ENCODE data around the gene MMP20. TPM values are rescaled to one million over a fixed set of nuclear protein-coding genes. Genes with fewer than 3 reads are reported as not detected.

Gene MMP20
- total RNA-seq, 2 donors from 2014 or later: not detected

GRCh38 chr11:102604875-102605274 lies 20.3 kb downstream of the MMP20 start:
- Histone ChIP-seq H3K4me3 (no peak overlapping the region), H3K9me3 (no peaks in the 10 kb centered on the region), H3K27me3 (replicated peaks; ENCODE audit: insufficient read depth) (no peaks in the 10 kb centered on the region), H3K27ac (no peak overlapping the region), H3K36me3 (no peaks in the 10 kb centered on the region), H3K4me1 (replicated peaks) (no peaks in the 10 kb centered on the region)
- intact Hi-C loops (cut with DNase I): no loop called here
- 83% methylated on average over 3 of the region's 3 CpGs for WGBS
- TF ChIP-seq POLR2A (IDR thresholded peaks at IDR 0.05) (no peak), POLR2AphosphoS5 (IDR thresholded peaks at IDR 0.05) (no peak), CTCF (IDR thresholded peaks at IDR 0.05) (no peak)
- no peak for DNase-seq (ENCODE audit: low spot score)

DNA sequence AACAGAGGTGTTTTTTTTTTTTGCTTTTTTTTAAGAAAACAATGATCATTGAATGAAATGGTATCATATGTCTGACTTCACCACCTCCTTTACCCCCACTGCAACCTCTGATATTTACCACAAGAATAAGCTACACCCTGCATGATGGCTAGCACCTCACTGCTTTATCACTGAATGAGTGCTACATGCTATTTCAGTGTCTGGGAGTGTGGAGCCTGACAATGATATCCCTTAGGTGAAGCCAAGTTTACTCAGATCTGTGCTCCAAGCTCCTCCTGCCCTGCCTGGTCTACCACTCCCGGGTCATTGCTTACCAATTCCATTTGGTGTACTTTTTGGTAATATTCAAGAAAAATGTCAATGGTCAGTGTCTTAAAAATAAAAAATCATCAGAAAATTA lies 21.1 kb downstream of the MMP20 start:
- Histone ChIP-seq H3K27me3 (replicated peaks; ENCODE audit: insufficient read depth) (no peaks in the 10 kb centered on the region), H3K27ac (no peak overlapping the region), H3K4me1 (replicated peaks) (no peaks in the 10 kb centered on the region), H3K36me3 (no peaks in the 10 kb centered on the region), H3K4me3 (no peak overlapping the region), H3K9me3 (no peaks in the 10 kb centered on the region)
- no peak for TF ChIP-seq CTCF (IDR thresholded peaks at IDR 0.05)
- TF ChIP-seq POLR2AphosphoS5 (IDR thresholded peaks at IDR 0.05): no peak
- TF ChIP-seq POLR2A (IDR thresholded peaks at IDR 0.05): no peak
- intact Hi-C loops (cut with DNase I): no loop called here
- WGBS: 92% methylated on average over 1 of the region's 1 CpG
- DNase-seq (ENCODE audit: low spot score): no peak

- no peak for DNase-seq (ENCODE audit: low spot score)
- no peaks in the 10 kb centered on the region for H3K9me3 ChIP-seq
- H3K27me3 ChIP-seq (replicated peaks; ENCODE audit: insufficient read depth): no peaks in the 10 kb centered on the region
- H3K36me3 ChIP-seq: no peaks in the 10 kb centered on the region
- TF ChIP-seq POLR2AphosphoS5 (IDR thresholded peaks at IDR 0.05) (no peak), CTCF (IDR thresholded peaks at IDR 0.05) (no peak), POLR2A (IDR thresholded peaks at IDR 0.05) (no peak)
- H3K4me1 ChIP-seq (replicated peaks): no peaks in the 10 kb centered on the region
- no peak overlapping the region for H3K27ac ChIP-seq
- intact Hi-C loops (cut with DNase I): no loop called here
- H3K4me3 ChIP-seq: no peak overlapping the region
- WGBS: 61% methylated on average over 5 of the region's 5 CpGs
Measured at GRCh38 chr11:102603576-102603975, 21.6 kb downstream of the MMP20 start.

GRCh38 chr11:102603091-102603490 lies 22.0 kb downstream of the MMP20 start:
- WGBS: 47% methylated on average over 5 of the region's 5 CpGs
- Histone ChIP-seq H3K9me3 (no peaks in the 10 kb centered on the region), H3K36me3 (no peaks in the 10 kb centered on the region), H3K27me3 (replicated peaks; ENCODE audit: insufficient read depth) (no peaks in the 10 kb centered on the region), H3K4me1 (replicated peaks) (no peaks in the 10 kb centered on the region), H3K4me3 (no peak overlapping the region), H3K27ac (no peak overlapping the region)
- intact Hi-C loops (cut with DNase I): no loop called here
- TF ChIP-seq CTCF (IDR thresholded peaks at IDR 0.05) (no peak), POLR2A (IDR thresholded peaks at IDR 0.05) (no peak), POLR2AphosphoS5 (IDR thresholded peaks at IDR 0.05) (peak; percentile 7)
- peak; percentile 13 for DNase-seq (ENCODE audit: low spot score)

DNA sequence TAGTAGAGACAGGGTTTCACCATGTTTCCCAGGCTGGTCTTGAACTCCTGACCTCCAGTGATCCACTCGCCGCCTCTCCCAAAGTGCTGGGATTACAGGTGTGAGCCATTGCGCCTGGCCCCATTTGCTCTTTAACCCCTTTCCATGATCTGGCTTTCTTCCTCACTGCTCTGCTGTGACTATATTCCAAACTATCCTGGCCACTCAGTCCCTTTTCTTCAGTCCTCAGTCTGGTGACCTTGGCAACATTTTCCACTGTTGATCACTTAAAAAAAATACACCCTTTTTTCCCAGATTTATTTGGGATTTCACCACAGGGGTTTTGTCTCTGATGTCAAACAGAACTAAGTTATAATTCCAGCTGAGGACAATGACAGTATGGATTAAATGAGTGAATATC lies 24.5 kb downstream of the MMP20 start:
- Histone ChIP-seq H3K4me3 (no peak overlapping the region), H3K27me3 (replicated peaks; ENCODE audit: insufficient read depth) (no peaks in the 10 kb centered on the region), H3K36me3 (no peaks in the 10 kb centered on the region), H3K4me1 (replicated peaks) (no peaks in the 10 kb centered on the region), H3K27ac (no peak overlapping the region), H3K9me3 (no peaks in the 10 kb centered on the region)
- DNase-seq (ENCODE audit: low spot score): no peak
- 99% methylated on average over 3 of the region's 3 CpGs for WGBS
- intact Hi-C loops (cut with DNase I): no loop called here
- TF ChIP-seq POLR2A (IDR thresholded peaks at IDR 0.05) (no peak), POLR2AphosphoS5 (IDR thresholded peaks at IDR 0.05) (no peak), CTCF (IDR thresholded peaks at IDR 0.05) (no peak)
